HK-2 (cell line): ENCODE results near the gene FAM110A.

ENCODE experiments used
- DNase-seq: peaks from one replicate; pipeline ENCODE4 v3.0.0-alpha.2; 2018; ENCODE audit not compliant: unreplicated experiment

The FAM110A gene

DNA sequence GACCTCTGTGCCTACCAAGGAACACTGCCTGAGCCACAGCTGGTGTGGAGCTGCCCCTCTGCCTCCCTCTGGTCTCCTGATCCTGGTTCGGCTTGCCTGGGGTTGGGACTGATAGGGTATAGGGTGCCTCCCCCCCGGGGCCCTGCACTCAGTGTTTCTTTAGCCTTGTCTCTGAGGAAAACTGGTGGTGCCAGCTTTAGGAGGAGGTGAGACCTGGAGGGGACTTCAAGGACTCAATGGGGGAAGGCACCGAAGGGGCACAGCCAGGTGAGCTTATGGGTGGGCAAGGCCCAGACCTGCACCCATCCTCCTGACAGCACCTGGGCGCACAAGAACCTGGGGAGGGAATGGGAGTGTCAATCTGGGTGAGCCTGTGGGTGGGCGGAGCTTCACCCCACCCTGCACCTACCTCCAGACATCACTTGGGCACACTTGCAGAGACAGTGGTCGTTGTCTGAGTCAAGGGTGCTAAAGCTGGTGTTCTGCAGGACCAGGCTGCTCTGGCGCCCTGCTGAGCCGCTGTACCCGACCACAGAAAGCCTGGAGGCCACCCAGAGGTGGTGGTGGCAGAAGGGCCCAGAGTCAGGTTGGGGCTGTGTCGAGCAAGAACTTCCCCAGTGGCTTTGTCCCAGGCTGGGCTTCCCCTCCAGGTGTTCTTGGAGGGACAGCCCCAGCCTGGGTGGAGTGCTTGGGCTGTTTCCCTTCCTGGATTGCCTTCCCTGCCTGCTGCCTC is 40.5 kb downstream of the FAM110A start:
- no peak for DNase-seq

- DNase-seq = no peak
Observed at GRCh38 chr20:875115-875514, 41.6 kb downstream of the FAM110A start.

GRCh38 chr20:877814-878213 is 44.3 kb downstream of the FAM110A start:
- no peak for DNase-seq

GRCh38 chr20:878511-879307 is 45.2 kb downstream of the FAM110A start:
- DNase-seq = no peak

- DNase-seq = no peak
Observed at GRCh38 chr20:879626-880025, 46.1 kb downstream of the FAM110A start.

DNA sequence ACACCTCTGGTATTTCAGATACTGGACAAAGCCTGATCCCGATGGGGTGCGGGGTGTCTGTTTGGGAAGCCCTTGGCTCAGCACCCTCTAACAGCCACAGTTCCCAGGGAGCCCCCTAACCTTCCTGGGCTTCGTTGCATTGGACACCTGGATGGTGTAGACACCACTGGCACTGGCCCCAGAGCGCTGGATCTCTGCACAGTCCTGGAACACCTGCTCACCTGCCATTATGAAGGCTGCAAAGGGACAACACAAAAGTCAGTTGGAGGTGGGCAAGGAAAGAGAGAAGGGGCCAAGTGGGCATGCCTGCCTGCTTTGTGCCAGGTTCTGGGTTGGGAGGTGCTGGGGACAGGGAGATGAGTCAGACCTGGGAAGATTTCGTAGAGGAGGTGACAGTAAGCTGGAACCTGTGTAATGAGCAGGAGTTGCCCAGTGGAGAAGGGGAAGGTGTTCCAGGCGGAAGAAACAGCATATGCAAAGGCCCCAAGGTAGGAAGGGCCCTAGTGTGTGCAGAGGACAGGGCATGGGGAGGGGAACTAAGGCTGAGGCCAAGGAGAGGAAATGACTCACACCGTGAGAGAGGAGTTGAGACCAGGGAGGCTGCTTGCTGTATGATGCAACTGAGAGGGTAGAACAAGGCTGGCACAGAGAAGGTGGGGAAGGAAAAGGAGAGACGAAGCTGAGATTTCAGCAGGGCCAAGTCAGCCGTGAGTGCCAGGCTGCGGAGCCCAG is 47.7 kb downstream of the FAM110A start:
- peak; percentile 76 for DNase-seq

DNA sequence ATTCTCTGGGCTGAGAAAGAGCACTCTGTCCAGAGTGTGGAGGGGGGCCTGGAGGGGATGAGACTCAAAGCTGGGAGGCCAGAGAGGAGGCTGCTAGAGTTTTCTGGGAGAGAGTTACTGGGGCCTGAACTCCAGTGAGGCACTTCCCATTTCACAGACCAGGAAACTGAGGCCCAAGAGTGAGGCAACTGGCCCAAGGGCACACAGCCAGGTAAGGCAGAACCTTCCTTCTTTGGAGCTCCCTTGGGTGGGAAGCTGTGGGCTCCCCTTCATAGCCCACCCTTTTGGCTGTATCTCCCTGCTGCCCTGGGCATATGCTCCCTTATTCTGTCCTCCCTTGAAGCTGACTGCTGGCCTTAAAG is 48.2 kb downstream of the FAM110A start:
- no peak for DNase-seq

GRCh38 chr20:884983-885952 is 51.8 kb downstream of the FAM110A start:
- DNase-seq = no peak

- no peak for DNase-seq
Observed at GRCh38 chr20:887137-887536, 53.6 kb downstream of the FAM110A start.

GRCh38 chr20:888057-888456 is 54.5 kb downstream of the FAM110A start:
- no peak for DNase-seq

GRCh38 chr20:889106-889505 is 55.6 kb downstream of the FAM110A start:
- no peak for DNase-seq

- DNase-seq = no peak
Observed at GRCh38 chr20:889932-890463, 56.5 kb downstream of the FAM110A start.

- no peak for DNase-seq
Observed at GRCh38 chr20:890666-891057, 57.1 kb downstream of the FAM110A start.

DNA sequence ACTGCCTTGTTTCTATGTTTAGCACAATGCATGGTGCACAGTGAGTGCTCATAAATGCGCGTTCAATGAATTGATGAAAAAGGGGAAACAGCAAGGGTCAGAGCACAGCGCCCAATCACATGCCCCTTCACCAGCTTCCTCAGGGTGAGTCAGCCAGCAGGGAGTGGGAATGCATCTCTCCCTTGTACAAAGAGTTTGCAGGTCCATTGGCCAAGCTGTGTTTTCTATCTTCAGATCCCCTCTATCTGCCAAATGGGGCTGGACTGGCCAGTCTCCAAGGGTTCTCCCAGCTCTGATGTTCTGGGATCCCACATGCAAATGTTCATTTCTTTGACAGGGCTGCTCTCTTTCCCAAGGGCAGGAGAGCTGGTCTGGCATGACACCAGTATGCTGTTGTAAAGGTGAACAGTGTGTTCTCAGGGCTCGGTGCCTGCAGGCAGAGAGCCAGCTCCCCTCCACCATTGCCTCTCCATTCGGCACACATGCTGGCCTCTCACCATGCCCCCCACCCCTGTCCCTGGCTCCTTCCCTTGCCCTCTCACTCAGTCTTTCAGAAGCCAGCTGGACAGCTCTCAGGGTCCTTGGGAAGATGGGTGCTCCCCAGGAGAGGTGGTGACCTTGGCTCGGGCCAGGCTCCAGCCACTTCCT is 57.7 kb downstream of the FAM110A start:
- DNase-seq = peak; percentile 18

GRCh38 chr20:891706-892080 is 58.2 kb downstream of the FAM110A start:
- peak; percentile 86 for DNase-seq

GRCh38 chr20:892371-892770 is 58.9 kb downstream of the FAM110A start:
- DNase-seq = peak; percentile 38
